Activated CD4-positive, alpha-beta T cell treated with anti-CD3 and anti-CD28 coated beads for 4 hours (primary cell): ENCODE results near the gene CIAPIN1.

Experiments used
- DNase-seq, 2 donors: peaks; one replicate each; pipeline ENCODE4 v3.0.0-alpha.2; 2020

The CIAPIN1 gene

DNA sequence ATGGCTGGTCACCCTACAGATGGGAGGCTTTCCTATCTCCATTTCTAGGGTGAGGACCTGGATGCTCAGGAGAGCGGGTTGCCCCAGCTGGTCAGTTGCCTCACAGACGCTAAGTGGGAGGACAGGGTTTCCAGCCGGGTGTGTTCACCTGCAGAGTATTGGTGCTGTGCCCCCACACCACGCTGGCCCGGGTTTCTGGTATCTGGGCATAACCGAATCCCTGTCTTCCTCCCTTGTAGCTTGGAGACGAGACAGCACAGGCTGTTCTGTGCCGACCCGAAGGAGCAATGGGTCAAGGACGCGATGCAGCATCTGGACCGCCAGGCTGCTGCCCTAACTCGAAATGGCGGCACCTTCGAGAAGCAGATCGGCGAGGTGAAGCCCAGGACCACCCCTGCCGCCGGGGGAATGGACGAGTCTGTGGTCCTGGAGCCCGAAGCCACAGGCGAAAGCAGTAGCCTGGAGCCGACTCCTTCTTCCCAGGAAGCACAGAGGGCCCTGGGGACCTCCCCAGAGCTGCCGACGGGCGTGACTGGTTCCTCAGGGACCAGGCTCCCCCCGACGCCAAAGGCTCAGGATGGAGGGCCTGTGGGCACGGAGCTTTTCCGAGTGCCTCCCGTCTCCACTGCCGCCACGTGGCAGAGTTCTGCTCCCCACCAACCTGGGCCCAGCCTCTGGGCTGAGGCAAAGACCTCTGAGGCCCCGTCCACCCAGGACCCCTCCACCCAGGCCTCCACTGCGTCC is 65.2 kb downstream of the CIAPIN1 start:
- DNase-seq = no peak

DNA sequence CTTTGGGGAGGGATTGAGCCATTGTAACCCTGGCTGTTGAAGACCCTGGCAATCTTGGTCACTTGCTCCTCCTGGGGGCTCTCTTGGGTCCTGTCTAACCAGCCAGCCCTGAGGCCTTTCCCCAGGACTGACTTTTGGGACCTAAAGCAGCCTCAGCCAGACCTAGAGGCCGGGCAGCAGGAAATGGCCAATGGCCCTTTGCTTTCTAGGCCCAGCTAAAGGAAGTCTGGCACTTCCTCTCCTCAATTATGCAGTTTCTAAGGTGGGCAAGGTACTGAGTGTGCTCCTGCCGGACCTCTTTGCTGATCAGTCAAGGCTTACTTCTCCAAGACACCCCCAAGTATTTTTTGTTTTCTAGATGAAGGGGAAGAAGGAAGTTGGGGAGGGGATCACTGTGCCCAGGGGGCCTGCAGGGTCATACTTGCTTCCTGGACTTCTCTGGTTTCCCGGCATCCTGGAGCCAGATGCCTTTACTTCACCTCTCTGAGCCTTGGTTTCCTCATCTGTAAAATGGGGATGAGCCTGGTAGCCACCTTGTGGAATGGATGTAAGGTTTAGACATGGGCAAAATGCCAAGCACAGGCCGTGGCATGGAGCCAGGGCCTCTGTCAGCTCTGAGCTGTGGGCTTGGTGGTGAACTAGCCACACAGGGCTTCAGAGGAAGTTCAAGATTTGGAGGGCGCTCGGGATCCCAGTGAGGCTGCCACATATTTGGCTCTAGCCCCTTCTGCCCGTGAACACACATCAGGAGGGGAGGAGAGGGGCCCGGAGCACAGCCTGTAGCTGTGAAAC is 66.3 kb downstream of the CIAPIN1 start:
- no peak for DNase-seq

DNA sequence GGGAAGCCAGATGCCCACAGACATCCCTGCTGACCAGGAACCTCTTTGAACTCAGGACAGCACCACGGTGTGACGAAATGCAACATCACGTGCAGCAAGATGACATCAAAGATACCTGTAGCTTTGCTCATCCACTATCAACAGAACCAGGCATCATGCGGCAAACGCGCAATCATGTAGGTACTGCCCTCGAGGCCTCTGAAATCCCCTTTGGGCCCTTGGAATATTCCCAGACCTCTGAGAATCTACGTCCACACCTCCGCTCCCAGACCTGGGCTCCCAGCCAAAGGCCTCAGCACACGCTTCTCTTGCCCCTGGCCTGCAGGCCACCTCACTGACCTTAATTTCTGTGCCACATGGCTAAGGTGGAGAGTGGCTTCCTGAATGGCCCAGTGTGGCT is 67.6 kb downstream of the CIAPIN1 start:
- DNase-seq = no peak
